Measurements from ENCODE around the gene KATNB1. TPM values are rescaled to one million over a fixed set of nuclear protein-coding genes. Genes with fewer than 3 reads are reported as not detected.

The KATNB1 gene
- total and polyA plus RNA-seq, 2 of the 8 experiments (the other 6 are each of a cell fraction or from before 2014, with no cell fraction given), result 50.2 to 60.4 TPM

- no peak for TF ChIP-seq CHD7 (IDR thresholded peaks at IDR 0.05; ENCODE audit: insufficient replicate concordance, low read length)
- no peak for TF ChIP-seq BACH1 (IDR thresholded peaks at IDR 0.05; ENCODE audit: low read length)
- TF ChIP-seq JUND (IDR thresholded peaks at IDR 0.05; ENCODE audit: low read length), result no peak
- no peak for TF ChIP-seq MAX (IDR thresholded peaks at IDR 0.05)
- TF ChIP-seq HDAC6 (IDR thresholded peaks at IDR 0.05; ENCODE audit: low read depth, low read length), result no peak
- TF ChIP-seq CTCF (IDR thresholded peaks at IDR 0.05; ENCODE audit: control extremely low read depth in 1 of 3, insufficient read depth in 1 of 3, low read depth in 1 of 3, low read length in 3 of 3), result no peak
- TF ChIP-seq CREB1 (IDR thresholded peaks at IDR 0.05), result no peak
- no peak for TF ChIP-seq MAFK (IDR thresholded peaks at IDR 0.05; ENCODE audit: low read depth, low read length)
- TF ChIP-seq RXRA (IDR thresholded peaks at IDR 0.05; ENCODE audit: insufficient read depth, low read depth, low read length), result no peak
- TF ChIP-seq SP4 (IDR thresholded peaks at IDR 0.05; ENCODE audit: low read length), result no peak
Observed at GRCh38 chr16:57732037-57732436, 3.5 kb upstream of the KATNB1 start (continued).

All from H1 (cell line).